Measurements from ENCODE around the gene INSIG2. TPM values are rescaled to one million over a fixed set of nuclear protein-coding genes. Genes with fewer than 3 reads are reported as not detected.

INSIG2 gene
- total RNA-seq, 1 experiment from 2014 or later = 12.2 TPM

DNA sequence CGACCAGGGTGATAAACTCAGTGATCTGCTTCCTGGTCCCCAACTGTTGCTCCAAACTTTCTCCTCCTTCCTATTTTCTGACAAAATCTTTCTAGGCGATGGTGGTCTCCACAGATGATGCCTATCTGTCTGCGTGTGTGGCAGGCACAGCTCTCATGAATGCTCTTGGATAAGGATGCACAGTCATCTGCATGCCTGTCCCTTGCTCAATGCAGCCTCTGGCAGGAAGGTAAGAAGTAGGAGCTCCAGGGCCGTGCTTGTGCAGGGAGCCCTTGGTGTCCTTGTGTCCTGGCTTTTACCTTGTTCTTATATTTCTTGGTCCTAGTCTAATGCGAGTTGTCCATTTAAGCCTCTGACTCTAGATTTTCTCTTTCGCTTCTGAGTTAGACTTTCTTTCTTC, 57.5 kb downstream of the INSIG2 start:
- Mint-ChIP-seq H3K4me1 (ENCODE audit: low read depth, unreplicated experiment) (no peaks in the 10 kb centered on the region), H3K27ac (ENCODE audit: unreplicated experiment) (no peak overlapping the region), H3K9me3 (ENCODE audit: unreplicated experiment) (no peaks in the 10 kb centered on the region), H3K4me3 (ENCODE audit: unreplicated experiment) (no peak overlapping the region), H3K27me3 (ENCODE audit: insufficient read depth, unreplicated experiment) (no peaks in the 10 kb centered on the region), H3K36me3 (ENCODE audit: insufficient read depth, unreplicated experiment) (peaks cover 7% of the 10 kb centered on the region)
- Histone ChIP-seq H3K4me1 (peaks cover 16% of the 10 kb centered on the region; the same call in 1 of the 2 replicates), H3K36me3 (ENCODE audit: control insufficient read depth, insufficient read depth, low read length) (no peaks in the 10 kb centered on the region), H3K9me3 (peaks cover 7% of the 10 kb centered on the region; the same call in 1 of the 2 replicates), H3K4me3 (ENCODE audit: low read depth, low read length) (no peak overlapping the region), H3K27me3 (replicated peaks; ENCODE audit: control insufficient read depth, insufficient read depth, low read length) (no peaks in the 10 kb centered on the region)
- TF ChIP-seq, protein P1, sequence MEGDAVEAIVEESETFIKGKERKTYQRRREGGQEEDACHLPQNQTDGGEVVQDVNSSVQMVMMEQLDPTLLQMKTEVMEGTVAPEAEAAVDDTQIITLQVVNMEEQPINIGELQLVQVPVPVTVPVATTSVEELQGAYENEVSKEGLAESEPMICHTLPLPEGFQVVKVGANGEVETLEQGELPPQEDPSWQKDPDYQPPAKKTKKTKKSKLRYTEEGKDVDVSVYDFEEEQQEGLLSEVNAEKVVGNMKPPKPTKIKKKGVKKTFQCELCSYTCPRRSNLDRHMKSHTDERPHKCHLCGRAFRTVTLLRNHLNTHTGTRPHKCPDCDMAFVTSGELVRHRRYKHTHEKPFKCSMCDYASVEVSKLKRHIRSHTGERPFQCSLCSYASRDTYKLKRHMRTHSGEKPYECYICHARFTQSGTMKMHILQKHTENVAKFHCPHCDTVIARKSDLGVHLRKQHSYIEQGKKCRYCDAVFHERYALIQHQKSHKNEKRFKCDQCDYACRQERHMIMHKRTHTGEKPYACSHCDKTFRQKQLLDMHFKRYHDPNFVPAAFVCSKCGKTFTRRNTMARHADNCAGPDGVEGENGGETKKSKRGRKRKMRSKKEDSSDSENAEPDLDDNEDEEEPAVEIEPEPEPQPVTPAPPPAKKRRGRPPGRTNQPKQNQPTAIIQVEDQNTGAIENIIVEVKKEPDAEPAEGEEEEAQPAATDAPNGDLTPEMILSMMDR (IDR thresholded peaks at IDR 0.05; ENCODE audit: insufficient read depth in 1 of 2, low read depth in 1 of 2, low read length in 1 of 2, severe bottlenecking in 1 of 2, unreplicated experiment in 1 of 2) = no peak
- ChIA-PET CTCF (no interaction called here), POLR2A (no interaction called here)
- intact Hi-C loops (cut with micrococcal nuclease; ENCODE audit: unreplicated experiment) = no loop called here
- DNase-seq = no peak
- BruUV-seq (replicated peaks) = no TSS peak

DNA sequence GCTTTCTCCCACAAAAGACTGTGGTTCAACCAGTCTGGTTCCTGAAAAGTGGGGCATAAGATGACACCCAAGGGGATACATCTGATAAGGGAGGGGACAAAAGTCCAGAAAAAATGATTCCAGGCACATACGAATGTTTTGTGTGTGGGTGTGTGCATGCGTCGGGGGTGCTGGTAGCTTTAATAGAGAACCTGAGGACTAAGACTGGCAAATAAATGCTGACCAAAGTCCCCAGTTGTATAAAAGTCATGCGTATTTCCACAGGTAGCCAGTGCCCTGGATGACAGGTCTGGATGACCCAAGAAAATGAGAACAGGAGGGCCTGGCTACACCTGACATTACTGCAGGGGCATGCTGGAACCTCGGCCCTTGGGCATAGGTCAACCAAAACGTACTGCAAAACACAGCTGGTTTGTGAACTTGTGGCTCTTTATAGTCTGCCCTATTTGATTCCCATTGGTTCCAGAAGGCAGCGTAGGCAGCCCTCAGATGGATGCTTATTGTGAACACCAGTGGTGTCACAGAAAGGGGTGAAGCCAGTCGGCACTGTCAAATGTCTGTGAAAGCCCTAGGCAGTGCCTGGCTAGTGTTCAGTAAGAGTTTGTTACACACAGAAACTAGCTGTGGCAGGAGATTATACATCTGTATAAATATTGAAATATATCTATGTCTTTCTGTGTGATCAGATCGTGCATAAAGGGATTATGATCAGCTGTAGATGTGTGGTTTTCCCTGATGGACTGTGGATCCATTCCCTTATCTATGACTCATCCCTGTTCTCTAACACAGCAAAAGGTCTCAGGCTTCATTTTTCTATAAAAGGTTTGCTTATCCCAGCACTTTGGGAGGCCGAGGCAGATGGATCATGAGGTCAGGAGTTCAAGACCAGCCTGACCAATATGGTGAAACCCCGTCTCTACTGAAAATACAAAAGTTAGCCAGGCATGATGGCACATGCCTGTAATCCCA, 58.3 kb downstream of the INSIG2 start:
- Histone ChIP-seq H3K4me3 (ENCODE audit: low read depth, low read length) (no peak overlapping the region), H3K36me3 (ENCODE audit: control insufficient read depth, insufficient read depth, low read length) (no peaks in the 10 kb centered on the region), H3K4me1 (peaks cover 16% of the 10 kb centered on the region; the same call in 1 of the 2 replicates), H3K9me3 (peaks cover 7% of the 10 kb centered on the region; the same call in 1 of the 2 replicates), H3K27me3 (replicated peaks; ENCODE audit: control insufficient read depth, insufficient read depth, low read length) (no peaks in the 10 kb centered on the region)
- ChIA-PET CTCF (no interaction called here), POLR2A (no interaction called here)
- H3K4me3 Mint-ChIP-seq (ENCODE audit: unreplicated experiment) = no peak overlapping the region
- no peak overlapping the region for H3K27ac Mint-ChIP-seq (ENCODE audit: unreplicated experiment)
- intact Hi-C loops (cut with micrococcal nuclease; ENCODE audit: unreplicated experiment) = no loop called here
- peaks cover 7% of the 10 kb centered on the region for H3K36me3 Mint-ChIP-seq (ENCODE audit: insufficient read depth, unreplicated experiment)
- H3K27me3 Mint-ChIP-seq (ENCODE audit: insufficient read depth, unreplicated experiment) = no peaks in the 10 kb centered on the region
- DNase-seq = no peak
- no peaks in the 10 kb centered on the region for H3K4me1 Mint-ChIP-seq (ENCODE audit: low read depth, unreplicated experiment)
- H3K9me3 Mint-ChIP-seq (ENCODE audit: unreplicated experiment) = no peaks in the 10 kb centered on the region
- TF ChIP-seq, protein P1 (IDR thresholded peaks at IDR 0.05; ENCODE audit: insufficient read depth in 1 of 2, low read depth in 1 of 2, low read length in 1 of 2, severe bottlenecking in 1 of 2, unreplicated experiment in 1 of 2) = no peak
- no TSS peak for BruUV-seq (replicated peaks)

DNA sequence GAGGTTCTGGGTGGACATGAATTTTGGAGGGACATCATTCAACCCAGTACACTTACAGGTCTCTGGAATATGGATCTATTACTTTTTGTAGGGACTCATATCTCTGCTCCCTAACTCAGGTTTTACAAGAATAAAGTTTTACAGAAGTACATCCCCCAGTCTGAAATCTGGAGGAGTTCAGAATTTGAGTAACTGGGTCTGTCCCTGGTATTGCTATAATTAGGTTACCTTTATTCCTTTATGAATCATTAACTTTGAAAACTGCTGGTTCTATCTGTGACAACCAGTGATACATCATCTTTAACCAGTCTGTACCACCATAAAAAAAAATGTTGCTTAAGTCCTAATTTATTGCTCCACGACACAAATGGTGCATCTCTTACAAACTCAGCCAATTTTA, 59.9 kb downstream of the INSIG2 start:
- H3K27me3 ChIP-seq (replicated peaks; ENCODE audit: control insufficient read depth, insufficient read depth, low read length) = no peaks in the 10 kb centered on the region
- no peaks in the 10 kb centered on the region for H3K9me3 Mint-ChIP-seq (ENCODE audit: unreplicated experiment)
- no peak for DNase-seq
- H3K9me3 ChIP-seq = peaks cover 6% of the 10 kb centered on the region; the same call in 1 of the 2 replicates
- BruUV-seq (replicated peaks) = no TSS peak
- H3K27me3 Mint-ChIP-seq (ENCODE audit: insufficient read depth, unreplicated experiment) = no peaks in the 10 kb centered on the region
- TF ChIP-seq, protein P1 (IDR thresholded peaks at IDR 0.05; ENCODE audit: insufficient read depth in 1 of 2, low read depth in 1 of 2, low read length in 1 of 2, severe bottlenecking in 1 of 2, unreplicated experiment in 1 of 2) = no peak
- POLR2A ChIA-PET = no interaction called here
- H3K36me3 Mint-ChIP-seq (ENCODE audit: insufficient read depth, unreplicated experiment) = peaks cover under 1% of the 10 kb centered on the region
- H3K4me1 Mint-ChIP-seq (ENCODE audit: low read depth, unreplicated experiment) = no peaks in the 10 kb centered on the region
- H3K4me3 ChIP-seq (ENCODE audit: low read depth, low read length) = no peak overlapping the region
- intact Hi-C loops (cut with micrococcal nuclease; ENCODE audit: unreplicated experiment) = no loop called here
- CTCF ChIA-PET = no interaction called here
- no peak overlapping the region for H3K27ac Mint-ChIP-seq (ENCODE audit: unreplicated experiment)
- no peak overlapping the region for H3K4me3 Mint-ChIP-seq (ENCODE audit: unreplicated experiment)
- no peaks in the 10 kb centered on the region for H3K36me3 ChIP-seq (ENCODE audit: control insufficient read depth, insufficient read depth, low read length)
- H3K4me1 ChIP-seq = peaks cover 16% of the 10 kb centered on the region; the same call in 1 of the 2 replicates
